DMS79 (cell line): Measurements from ENCODE around the gene POU6F2.
A peak's percentile ranks its signal among the peaks of the same experiment; 100 is the strongest.
"Not testable (repeated sequence)": the region's sequence is repeated elsewhere in the genome, so short reads cannot be mapped to it uniquely, and the experiment has no call there.

Experiments
- DNase-seq: peaks from one replicate; lab custom pipeline; 2025; lab: John Stamatoyannopoulos, UW

The POU6F2 gene

DNA sequence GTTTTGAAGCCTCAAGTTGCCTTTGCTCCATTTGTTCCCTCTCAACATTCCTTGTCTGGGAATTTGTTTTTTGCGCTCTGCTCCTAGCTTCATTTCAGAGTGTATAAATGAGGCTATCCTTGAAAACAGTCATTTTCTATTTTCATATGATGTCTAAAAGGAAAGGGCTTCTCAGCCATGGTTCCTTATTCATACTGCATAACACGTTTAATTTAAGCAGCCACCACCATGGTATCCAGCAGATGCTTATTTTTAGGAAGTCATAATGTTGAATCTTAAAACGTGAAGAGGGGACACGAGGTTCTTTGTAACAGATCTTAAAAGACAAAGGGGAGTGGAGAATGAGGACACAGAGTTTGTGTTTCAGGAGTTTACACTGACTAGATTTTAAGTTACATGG lies 14.5 kb downstream of the POU6F2 start:
- no peak for DNase-seq

DNA sequence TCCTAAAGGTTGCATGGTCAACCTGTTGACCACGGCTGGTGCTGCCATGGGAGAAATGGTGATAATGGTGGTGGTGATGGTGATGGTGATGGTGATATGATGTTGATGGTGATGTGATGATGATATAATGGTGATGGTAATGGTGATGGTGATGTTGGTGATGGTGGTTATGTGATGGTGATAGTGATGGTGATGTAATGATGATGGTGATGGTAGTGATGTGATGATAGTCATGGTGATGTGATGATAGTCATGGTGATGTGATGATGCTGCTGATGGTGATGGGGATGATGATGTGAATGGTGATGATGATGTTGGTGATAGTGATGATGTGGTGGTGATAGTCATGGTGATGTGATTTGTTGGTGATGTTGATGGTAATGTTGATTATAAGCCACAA lies 23.9 kb downstream of the POU6F2 start:
- DNase-seq = no peak

DNA sequence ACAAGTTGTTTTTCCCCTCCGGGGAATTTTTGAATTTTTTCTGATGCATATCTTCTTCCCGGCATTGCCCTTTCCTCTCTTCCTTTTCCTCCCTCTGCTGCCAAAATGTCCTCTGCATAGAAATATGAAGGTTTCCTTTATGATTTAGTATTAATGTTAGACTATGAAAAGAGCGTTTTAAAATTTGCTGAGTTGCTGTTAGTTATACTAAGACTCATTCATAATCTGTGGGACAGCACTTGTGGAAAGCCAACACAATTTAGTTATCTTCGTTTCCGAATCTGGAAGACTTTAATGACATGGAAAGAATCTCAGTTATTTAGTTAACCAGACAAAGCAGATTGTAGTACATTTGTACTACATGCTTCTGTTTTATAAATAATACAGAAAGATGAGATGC lies 25.0 kb downstream of the POU6F2 start:
- no peak for DNase-seq

DNA sequence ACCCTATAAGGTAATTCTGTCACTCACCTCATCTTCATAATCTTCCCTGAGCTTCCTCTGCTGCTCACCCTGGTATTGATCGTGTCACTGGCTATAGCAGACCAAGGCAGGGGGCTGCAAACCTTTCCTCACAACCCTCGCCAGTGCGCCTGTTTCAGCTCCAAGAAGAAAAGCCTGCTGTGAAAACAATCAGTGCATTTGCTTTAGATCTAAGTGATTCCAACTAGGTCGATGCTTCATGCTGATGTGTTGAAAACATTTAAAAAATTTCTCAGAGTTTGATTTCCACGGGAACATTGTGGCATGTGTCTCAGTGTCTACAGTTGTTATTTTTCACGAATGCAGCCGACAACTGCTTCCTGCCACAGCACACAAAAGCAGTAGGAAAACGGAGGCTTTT lies 27.3 kb downstream of the POU6F2 start:
- no peak for DNase-seq

DNA sequence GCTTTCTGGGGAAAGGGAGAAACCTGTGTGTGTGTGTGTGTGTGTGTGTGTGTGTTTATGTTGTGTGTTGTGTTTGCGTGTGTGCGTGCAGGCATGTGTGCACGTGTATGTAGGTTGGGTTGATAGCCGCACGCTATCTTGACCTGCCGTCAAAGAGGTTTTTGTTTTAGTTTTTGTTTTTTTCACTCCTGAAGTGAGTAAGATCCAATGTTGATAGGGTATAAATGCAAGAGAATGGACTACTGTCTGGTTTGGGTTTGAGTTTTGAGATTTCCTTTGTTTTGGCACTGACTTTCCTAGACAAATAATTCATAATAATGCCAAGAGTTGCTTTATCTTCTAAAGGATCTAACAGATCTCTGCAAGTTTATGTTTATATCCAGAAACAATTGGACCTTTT lies 27.8 kb downstream of the POU6F2 start:
- DNase-seq = no peak

DNA sequence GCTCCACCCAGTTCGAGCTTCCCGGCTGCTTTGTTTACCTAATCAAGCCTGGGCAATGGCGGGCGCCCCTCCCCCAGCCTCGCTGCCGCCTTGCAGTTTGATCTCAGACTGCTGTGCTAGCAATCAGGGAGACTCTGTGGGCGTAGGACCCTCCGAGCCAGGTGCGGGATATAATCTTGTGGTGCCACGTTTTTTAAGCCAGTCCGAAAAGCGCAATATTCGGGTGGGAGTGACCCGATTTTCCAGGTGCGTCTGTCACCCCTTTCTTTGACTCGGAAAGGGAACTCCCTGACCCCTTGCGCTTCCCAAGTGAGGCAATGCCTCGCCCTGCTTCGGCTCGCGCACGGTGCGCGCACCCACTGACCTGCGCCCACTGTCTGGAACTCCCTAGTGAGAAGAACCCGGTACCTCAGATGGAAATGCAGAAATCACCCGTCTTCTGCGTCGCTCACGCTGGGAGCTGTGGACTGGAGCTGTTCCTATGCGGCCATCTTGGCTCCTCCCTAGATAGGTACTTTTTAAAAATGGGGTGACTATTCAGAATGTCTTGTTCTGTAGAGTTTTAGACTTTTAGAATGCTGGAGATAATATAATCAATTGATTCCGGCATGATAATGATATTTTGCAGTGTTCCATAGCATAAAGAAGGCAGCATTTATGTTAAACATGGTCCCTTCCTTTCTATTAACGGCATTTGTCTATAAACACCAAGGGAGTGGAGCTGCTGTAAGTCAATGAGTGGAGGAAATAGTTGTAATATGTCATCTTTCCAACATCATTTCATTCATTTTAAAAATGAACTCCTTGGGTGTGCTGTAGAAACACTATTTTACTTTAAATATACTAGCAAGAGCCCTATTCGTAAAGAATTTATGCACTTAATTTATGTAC lies 35.6 kb downstream of the POU6F2 start:
- DNase-seq = not testable (repeated sequence)

DNA sequence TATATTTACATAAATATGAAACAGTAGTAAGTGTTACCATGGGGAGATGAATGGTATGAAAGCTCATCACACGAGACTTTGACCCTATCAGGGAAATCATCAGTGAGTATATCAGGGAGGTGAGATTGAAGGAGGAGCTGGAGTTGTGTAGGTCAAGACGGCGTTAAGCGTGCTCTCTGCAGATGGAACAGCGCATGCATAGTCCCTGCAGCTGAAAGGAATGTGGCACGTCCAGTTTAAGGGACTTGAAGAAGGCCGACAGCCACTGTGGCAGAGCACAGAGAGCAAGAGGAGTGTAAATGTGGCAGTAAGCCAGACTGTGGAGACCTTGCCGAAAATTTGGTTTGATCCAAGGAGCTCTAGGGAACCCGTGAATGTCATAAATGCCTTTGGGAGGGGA lies 38.9 kb downstream of the POU6F2 start:
- DNase-seq = no peak

DNA sequence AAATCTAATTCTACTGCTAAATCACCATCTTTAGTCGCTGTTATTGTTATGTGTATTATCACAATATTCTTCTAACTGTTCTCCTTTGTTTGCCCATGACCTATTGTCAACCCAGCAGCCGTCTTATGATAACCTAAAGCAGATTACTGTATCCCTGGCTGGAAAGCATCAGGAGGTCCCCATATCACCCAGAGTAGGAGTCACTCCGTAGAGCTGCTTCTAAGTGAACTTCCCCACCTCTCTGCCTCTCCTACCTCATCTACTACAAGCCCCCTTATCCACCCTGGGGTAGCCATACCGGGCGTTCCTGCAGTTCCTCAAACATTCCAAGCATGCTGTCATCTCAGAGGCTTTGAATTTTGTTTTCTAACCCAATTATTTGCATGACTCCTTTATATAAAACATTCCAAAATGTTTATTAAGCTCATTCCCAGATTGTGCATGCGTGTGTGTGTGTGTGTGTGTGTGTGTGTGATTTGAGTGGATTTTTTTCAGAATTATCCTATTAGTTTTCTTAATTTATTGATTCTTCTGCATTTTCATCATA lies 39.7 kb downstream of the POU6F2 start:
- no peak for DNase-seq

DNA sequence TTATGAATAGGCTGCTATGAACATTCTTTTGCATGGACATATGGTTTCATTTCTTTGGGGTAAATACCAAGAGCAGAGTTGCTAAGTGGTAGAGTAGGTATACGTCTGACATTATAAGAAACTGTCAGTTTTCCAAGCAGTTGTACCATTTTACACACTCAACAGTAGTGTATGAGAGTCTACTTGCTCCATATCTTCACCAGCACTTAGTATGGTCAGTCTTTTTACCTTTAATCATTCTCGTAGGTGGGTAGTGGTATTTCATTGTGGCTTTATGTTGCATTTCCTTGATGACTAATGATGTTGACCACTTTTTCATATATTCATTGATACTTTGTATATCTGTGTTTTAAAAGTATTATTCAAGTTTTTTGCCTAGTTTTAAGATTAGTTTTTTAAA lies 45.1 kb downstream of the POU6F2 start:
- no peak for DNase-seq

DNA sequence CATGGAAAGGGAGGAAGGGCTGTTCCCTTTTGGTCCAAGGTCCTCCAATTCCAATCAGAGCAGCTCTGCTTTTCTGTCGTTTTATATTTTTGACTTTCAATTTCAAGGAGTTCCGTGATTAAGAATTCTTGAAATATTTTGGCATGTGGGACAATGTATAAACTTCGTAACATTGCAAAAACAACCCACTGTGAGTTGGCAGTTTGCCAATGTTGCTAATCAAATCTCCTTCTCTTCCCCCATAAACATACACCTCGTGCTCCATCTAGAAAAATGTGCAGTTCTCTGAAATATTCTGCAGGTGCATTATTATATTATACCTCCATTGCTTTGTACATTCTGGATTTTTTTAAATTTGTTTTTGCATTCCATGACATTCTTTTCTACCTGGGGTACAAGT lies 49.8 kb downstream of the POU6F2 start:
- no peak for DNase-seq

DNA sequence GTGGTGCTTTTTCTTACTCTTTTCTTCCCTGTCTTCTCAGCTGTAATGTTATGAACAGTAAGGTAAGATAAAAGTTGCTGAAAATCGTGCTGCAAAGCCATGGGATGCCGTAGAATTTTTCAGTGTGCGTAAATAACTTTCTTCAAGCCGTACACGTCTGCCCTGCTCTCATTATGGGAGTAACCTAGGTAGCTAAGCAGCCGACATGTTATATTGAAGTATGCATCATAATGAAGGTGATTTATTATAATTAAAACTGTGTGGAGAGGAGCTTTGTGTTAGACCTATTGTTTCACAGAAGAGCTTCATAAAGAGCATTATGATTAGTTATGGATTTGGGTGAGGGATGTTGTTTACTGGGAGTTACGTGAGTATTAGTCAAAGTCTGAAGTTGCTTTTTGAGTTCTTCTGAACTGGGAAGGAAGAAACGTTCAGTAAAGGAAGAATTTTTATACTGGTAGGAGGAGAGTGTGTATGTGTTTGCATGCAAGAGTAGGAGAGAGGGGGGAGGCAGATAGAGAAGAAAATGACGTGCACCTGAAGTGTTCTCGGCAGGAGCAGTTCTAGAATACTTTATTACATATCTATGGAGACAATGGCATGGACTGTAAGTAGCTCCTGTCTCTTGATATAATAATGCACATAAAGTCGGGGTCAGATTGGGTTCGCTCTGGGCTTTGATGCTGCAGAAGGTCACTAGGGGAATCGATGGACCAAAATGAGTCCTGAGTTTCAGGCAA lies 56.3 kb downstream of the POU6F2 start:
- no peak for DNase-seq

DNA sequence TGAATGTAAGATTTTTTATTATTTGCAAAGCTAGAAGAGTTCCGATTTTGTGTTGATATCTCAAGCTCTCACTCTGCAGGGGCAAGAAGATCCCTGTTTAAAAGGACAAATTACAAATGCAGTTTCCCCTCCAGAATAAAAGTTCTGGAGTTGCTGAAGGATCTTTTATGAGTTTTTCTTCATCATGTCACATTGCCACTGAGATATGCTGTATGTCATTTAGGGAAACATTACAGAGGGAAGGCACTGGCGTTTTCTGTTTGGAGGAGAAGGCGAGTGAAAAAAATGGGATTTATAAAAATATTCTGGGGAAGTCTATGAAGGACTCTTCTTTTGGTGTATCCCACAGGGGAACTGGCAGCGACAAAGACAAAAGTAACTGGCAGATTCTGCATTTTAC lies 57.4 kb downstream of the POU6F2 start:
- no peak for DNase-seq

DNA sequence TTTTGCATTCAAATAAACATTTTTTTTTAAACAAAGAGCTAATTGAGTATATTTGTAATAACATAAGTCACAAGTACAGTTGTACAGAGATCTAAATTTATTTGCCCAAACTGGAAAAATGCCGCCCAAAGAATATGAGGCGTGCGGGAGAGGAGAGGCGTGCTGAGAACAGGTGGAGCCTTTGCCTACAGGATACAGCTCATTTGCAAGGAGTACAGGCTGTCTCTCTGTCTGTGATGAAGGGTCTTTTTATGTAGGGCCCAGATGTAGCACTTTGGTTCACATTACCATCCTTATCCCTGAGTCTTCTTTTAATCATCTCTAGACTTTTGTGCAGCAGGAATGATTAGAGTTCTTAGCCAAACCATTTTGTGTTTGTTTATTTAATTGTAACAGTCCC lies 58.2 kb downstream of the POU6F2 start:
- DNase-seq = no peak

DNA sequence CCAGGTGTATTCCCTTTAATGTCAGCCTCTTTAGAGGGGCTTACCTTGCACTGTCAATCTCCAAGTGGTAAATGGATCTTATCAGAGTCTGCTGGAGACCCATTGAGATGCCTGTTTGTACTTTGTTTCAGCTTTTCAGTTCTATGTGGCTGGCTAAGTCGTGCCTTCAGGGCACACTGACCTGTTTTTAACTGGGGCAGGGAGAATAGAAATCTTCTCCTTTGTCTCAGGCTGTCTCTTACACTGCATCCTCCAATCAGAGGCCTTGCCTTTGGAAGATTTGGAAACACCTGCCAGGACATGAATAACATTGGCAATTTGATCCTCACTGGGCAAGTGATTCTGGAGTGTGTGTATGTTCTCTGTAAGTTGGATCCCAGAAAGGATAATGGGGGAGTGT lies 65.0 kb downstream of the POU6F2 start:
- DNase-seq = no peak

DNA sequence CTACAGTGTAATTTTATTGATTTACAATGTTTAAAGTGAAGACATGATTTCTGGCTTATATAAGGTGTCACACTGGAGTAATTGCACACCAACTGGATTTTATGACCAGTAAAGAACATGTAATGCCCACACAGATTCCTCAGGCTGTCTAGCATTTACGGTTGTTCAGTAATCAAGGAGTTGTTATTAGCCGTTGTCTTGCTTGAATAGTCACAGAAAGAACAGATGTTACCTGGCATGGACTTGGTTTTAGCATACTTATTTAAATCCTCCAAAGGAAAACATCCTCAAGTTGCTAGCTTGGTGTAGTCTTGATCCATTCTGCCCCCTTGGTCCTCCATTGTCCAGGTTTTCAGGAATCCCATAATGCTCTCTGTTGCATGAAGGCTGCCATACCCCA lies 65.8 kb downstream of the POU6F2 start:
- peak; percentile 25 for DNase-seq

DNA sequence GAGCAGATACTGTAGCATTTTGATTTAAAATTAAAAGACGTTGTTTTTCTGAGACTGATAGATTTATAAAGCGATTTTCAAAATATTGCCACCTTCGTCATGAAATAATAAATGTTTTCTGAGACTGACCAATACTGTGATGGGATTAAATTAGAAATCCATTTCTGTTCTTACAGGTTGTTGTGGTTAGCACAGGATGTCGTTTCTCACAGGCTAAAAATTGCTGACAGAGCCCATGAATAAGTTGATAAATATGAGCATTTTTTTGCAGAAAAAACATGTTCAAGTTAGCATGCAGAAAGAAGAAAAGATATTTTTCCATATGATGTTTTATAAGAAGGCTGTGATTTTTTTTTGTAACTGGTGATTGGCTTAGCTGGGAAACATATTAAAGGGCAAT lies 66.8 kb downstream of the POU6F2 start:
- no peak for DNase-seq

DNA sequence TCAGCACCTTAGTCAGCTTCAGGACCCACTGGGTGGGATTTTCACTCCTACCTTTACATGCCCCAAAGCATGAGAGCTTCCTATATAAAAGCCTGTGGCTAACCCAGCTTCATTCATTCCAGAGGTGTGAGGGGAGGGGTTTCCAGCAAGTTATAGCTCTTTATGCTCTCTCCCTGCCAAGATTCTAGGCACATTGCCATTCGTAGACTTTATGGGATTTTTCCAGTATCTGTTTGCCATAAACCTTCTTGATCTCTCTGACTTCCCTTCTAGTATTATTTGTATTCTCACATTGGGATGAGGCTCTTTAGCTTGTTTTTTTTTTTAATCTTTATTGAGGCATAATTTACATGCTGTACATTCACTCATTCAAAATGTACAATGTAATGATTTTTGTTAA lies 67.5 kb downstream of the POU6F2 start:
- no peak for DNase-seq

DNA sequence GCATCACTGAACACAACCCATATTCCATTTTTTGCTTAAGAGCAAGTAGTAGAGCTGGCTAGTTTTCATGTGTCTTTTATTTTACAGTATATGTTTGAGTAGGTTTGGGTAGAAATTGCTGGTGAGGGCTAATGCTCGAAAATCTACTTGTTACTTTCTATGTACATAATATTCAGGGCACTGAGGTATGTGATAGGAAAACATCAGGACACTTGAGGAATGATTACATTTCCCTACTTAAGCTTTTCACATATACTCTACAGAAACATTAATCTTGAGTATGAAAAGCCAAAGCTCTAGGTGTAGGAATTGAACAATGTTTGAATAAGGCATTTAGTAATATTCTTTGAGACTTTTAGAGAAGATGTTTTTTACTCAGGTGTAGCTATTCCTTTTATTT lies 73.6 kb downstream of the POU6F2 start:
- no peak for DNase-seq

DNA sequence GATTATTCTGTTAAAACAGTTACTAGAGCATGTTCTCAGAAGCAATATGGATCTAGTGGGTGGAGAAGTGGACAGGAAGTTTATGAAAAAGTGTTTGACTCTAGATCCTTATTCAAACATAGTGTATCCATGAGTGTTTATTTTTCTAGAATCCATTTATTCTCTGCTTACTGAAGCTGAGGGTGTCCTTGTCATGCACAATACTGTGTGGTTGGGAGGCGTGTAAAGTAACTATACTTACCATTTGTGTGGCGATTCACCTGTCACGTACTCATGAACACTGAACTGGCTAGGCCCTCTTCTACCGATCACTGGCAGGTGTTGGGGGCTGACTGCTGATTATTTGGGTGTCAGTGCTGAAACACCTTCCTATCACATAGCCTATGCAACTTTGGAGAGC lies 74.0 kb downstream of the POU6F2 start:
- no peak for DNase-seq

DNA sequence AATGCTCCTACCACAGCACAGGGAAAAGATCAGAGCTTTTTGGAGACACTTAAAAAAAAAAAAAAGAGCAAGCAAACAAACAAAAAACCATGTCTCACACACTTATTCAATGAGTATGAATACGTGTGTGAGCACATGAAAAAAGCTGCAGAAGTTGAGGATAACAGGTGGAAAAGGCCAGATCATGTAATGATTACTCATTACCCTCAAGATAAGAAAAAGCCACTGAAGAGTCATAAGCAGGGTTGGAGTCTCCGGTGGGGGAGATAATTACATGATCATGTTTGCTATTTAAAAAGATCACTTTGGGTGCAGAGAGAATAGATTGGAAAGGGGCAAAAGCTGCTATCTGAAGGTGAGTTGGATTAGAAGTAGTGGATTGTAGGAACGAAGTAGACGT lies 77.0 kb downstream of the POU6F2 start:
- DNase-seq = no peak

DNA sequence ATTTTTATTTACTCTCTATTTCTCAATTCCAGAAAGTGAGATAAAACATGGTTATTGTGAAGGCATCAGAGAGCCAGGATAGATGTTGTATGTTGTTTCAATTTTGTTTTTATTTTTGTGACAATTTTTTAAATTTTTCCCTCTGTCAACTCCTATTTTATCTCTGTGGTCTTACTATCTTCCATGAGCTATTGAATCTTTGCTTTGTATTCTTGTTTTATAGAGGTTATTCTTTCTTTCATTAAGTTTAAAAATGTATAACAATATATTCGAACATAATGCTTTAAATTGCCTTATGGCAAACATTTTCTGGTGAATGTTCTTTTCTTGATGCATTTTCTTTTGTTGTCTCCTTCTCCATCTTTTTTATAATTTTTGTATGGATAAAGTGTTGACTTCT lies 78.4 kb downstream of the POU6F2 start:
- DNase-seq = no peak

DNA sequence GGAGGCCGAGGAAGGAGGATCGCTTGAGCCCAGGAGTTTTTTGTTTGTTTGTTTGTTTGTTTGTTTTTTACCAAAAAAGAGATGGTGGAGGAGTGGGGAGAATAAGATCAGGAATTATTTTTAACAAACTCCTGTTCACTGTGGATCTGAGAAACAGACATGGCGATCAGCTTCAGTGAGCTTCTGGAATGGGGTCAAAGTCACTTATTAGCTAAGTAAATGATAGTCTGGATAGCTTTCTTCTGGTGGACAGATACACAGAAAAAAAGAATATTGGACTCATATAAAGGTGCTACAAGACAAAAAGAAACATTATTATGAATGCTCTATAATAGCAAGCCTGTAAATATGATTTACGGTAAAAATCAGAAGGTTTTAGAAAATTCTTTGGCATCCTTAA lies 85.1 kb downstream of the POU6F2 start:
- DNase-seq = no peak

DNA sequence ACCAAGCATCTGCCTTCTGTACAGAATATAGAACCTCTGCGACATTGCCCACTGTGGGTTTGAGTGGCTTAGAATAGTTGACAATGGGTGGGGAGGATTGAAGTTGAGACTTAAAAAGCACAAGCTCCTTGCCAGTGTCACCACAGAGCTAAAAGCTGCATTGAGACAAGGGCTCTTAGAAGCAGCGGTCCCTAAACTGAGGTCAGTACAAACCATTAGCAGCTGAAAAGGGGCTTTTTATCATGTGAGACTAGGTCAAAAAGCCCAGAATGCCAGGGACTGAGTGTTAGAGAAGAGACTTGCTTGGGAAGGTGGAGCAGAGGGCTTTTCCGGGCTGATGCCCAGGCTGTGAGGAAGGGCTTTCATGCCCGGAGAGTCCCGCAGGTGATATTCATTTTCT lies 91.3 kb downstream of the POU6F2 start:
- peak; percentile 65 for DNase-seq
